T-cell (primary cell): ENCODE data around the gene LRP1. TPM values are rescaled to one million over a fixed set of nuclear protein-coding genes. Genes with fewer than 3 reads are reported as not detected.
A peak's percentile ranks its signal among the peaks of the same experiment; 100 is the strongest.

ENCODE experiments used
- ATAC-seq, 4 experiments: fragments of 200-7000 bp in 3 of 4; fragments of 150-1000 bp in 1 of 4; cut with Tn5 transposase; replicated peaks in 1 of 4; 1 replicate in 3 of 4; 2 replicates in 1 of 4; pipeline ENCODE4 v1.10.0; 2021; ENCODE audit warnings: moderate library complexity in 3 of 4, mild to moderate bottlenecking in 2 of 4, moderate number of reproducible peaks in 1 of 4
- CTCF ChIA-PET, 2 donors: fragments of 300-600 bp; sonication (Branson Sonifier 250); formaldehyde crosslinking; loops; one replicate each; lab custom pipeline; 2022; ENCODE audit warnings: antibody characterized with exemption in 2 of 2; lab: Charles Lee
- POLR2A ChIA-PET, 2 donors: fragments of 300-600 bp; sonication (Branson Sonifier 250); formaldehyde crosslinking; loops; one replicate each; lab custom pipeline; 2022; ENCODE audit warnings: antibody characterized with exemption in 2 of 2; lab: Charles Lee
- DNase-seq, 35 experiments: peaks; one replicate each; pipeline versions ENCODE4 v3.0.0 to v3.0.0-alpha.2; 2013 to 2023
- H3K27ac ChIP-seq: one replicate; pipeline ENCODE4 v1.5.1; 2013; ENCODE audit warnings: low read length
- H3K27me3 ChIP-seq, 2 experiments: replicated peaks in 1 of 2; 1 replicate in 1 of 2; 2 replicates in 1 of 2; pipeline versions ENCODE4 v1.6.1 to v1.7.0; 2013; ENCODE audit warnings: low read length in 1 of 2, mixed read lengths in 1 of 2; ENCODE audit not compliant: control insufficient read depth in 2 of 2, insufficient read depth in 2 of 2; ENCODE audit errors: extremely low read depth in 1 of 2
- H3K36me3 ChIP-seq, 2 donors: 1 replicate in 1 of 2; 2 replicates in 1 of 2; pipeline versions ENCODE4 v1.6.1 to v1.7.0; 2013; ENCODE audit warnings: low read length in 1 of 2; ENCODE audit not compliant: control insufficient read depth in 2 of 2, insufficient read depth in 1 of 2; ENCODE audit errors: extremely low read depth in 1 of 2
- H3K4me1 ChIP-seq, 2 experiments: 1 replicate in 1 of 2; 2 replicates in 1 of 2; pipeline versions ENCODE4 v1.6.1 to v1.7.0; 2013; ENCODE audit warnings: low read length in 2 of 2, mixed read lengths in 1 of 2; ENCODE audit not compliant: insufficient read depth in 2 of 2, control insufficient read depth in 1 of 2; ENCODE audit errors: extremely low read depth in 1 of 2
- H3K4me3 ChIP-seq, 2 donors: 1 replicate in 1 of 2; 2 replicates in 1 of 2; pipeline versions ENCODE4 v1.5.1 to v1.7.0; 2013; ENCODE audit warnings: mild to moderate bottlenecking in 2 of 2, low read length in 1 of 2, moderate library complexity in 1 of 2; ENCODE audit not compliant: control insufficient read depth in 1 of 2; ENCODE audit errors: extremely low read depth in 1 of 2
- H3K9me3 ChIP-seq: 2 replicates; pipeline ENCODE4 v1.7.0; 2013
- H3K27ac Mint-ChIP-seq, 2 donors: one replicate each; pipeline ENCODE4 v1.8.0; 2020 to 2021; ENCODE audit warnings: mild to moderate bottlenecking in 2 of 2, mixed read lengths in 2 of 2
- H3K27me3 Mint-ChIP-seq, 2 donors: one replicate each; pipeline ENCODE4 v1.8.0; 2021 to 2022; ENCODE audit warnings: mixed read lengths in 2 of 2
- H3K36me3 Mint-ChIP-seq: one replicate; pipeline ENCODE4 v1.8.0; 2021; ENCODE audit warnings: mixed read lengths
- H3K4me1 Mint-ChIP-seq, 3 donors: one replicate each; pipeline ENCODE4 v1.8.0; 2020 to 2022; ENCODE audit warnings: mixed read lengths in 3 of 3, mild to moderate bottlenecking in 1 of 3
- H3K4me3 Mint-ChIP-seq, 3 donors: one replicate each; pipeline ENCODE4 v1.8.0; 2020 to 2022; ENCODE audit warnings: mild to moderate bottlenecking in 3 of 3, mixed read lengths in 3 of 3, moderate library complexity in 3 of 3
- H3K9me3 Mint-ChIP-seq, 3 donors: one replicate each; pipeline ENCODE4 v1.8.0; 2020 to 2022; ENCODE audit warnings: mixed read lengths in 3 of 3
- WGBS: methylation state at CpG from one replicate; pipeline ENCODE4 v1.1.5; 2013; ENCODE audit warnings: missing lambda C conversion rate; ENCODE audit not compliant: insufficient coverage; 5-methylcytosine and 5-hydroxymethylcytosine counted together
- total RNA-seq, 35 experiments: library from RNA in 6 of 35; stranded (reverse) in 6 of 35; fragments of 120-200 nt in 1 of 35; gene quantifications; one replicate each; pipeline versions ENCODE4 v1.2.1 to v1.2.4 and lab custom pipeline; 2013 to 2026

LRP1 gene
- total RNA-seq, 5 donors from 2014 or later (not counting 1 experiment from before 2014, with no cell fraction given): 5.9 to 8.1 (median 7.7) TPM

- no peak for ATAC-seq
- Histone ChIP-seq H3K27me3 (peaks cover 2 to 17% of the 10 kb centered on the region in 2 experiments), H3K4me1 (peaks cover 3 to 17% of the 10 kb centered on the region in 2 experiments), H3K4me3 (no peak overlapping the region), H3K36me3 (no peaks in the 10 kb centered on the region), H3K9me3 (no peaks in the 10 kb centered on the region), H3K27ac (no peak overlapping the region)
- POLR2A ChIA-PET: interaction anchor here in 1 of 2 donors (0.6 kb wide), 2 partner anchors 175 to 356 kb away, joined by 3 to 5 read pairs; partner anchors contain the start of gene ARHGAP9
- H3K27ac Mint-ChIP-seq: no peak overlapping the region
- CTCF ChIA-PET: interaction anchor here (0.6 to 2.1 kb wide), 21 partner anchors 11 to 119 kb away, joined by 3 to 26 read pairs (median 4); partner anchors contain the start of genes NEMP1 (in 1 of the 2), SHMT2 (in 1 of the 2), STAT6 (in 1 of the 2) and ZBTB39 (in 1 of the 2)
- WGBS: no CpG with 5 or more reads among the region's 2 CpGs
- no peak overlapping the region for H3K4me3 Mint-ChIP-seq
- H3K27me3 Mint-ChIP-seq: peaks cover 0 to 3% of the 10 kb centered on the region in 2 donors
- no peaks in the 10 kb centered on the region for H3K9me3 Mint-ChIP-seq
- DNase-seq: no peak
- H3K4me1 Mint-ChIP-seq: peaks cover 8 to 14% (median 10%) of the 10 kb centered on the region in 3 donors
- H3K36me3 Mint-ChIP-seq: no peaks in the 10 kb centered on the region
Observed at GRCh38 chr12:57123813-57124212, 4.5 kb upstream of the LRP1 start.

GRCh38 chr12:57124261-57124877, 3.9 kb upstream of the LRP1 start:
- peak overlapping the region in 1 of 2 donors; percentile 3 for H3K27ac Mint-ChIP-seq
- Histone ChIP-seq H3K36me3 (no peaks in the 10 kb centered on the region), H3K4me1 (peaks cover 3 to 22% of the 10 kb centered on the region in 2 experiments), H3K9me3 (no peaks in the 10 kb centered on the region), H3K27ac (no peak overlapping the region), H3K4me3 (no peak overlapping the region), H3K27me3 (peaks cover 2 to 21% of the 10 kb centered on the region in 2 experiments)
- WGBS: 11% methylated on average over 5 of the region's 10 CpGs
- no peak overlapping the region for H3K4me3 Mint-ChIP-seq
- H3K9me3 Mint-ChIP-seq: no peaks in the 10 kb centered on the region
- CTCF ChIA-PET: interaction anchor here (0.5 to 2.1 kb wide), 20 partner anchors 9 to 407 kb away, joined by 3 to 26 read pairs (median 3); partner anchors contain the start of genes NEMP1 (in 1 of the 2), SHMT2 (in 1 of the 2) and STAT6 (in 1 of the 2)
- peaks cover 8 to 14% (median 10%) of the 10 kb centered on the region in 3 donors for H3K4me1 Mint-ChIP-seq
- peak; percentile 37 to 89 (median 64) for DNase-seq
- H3K27me3 Mint-ChIP-seq: peaks cover 0 to 3% of the 10 kb centered on the region in 2 donors
- ATAC-seq: peak; percentile 44 to 59 (median 57)
- POLR2A ChIA-PET: no interaction called here
- no peaks in the 10 kb centered on the region for H3K36me3 Mint-ChIP-seq

- Histone ChIP-seq H3K27me3 (peaks cover 2 to 21% of the 10 kb centered on the region in 2 experiments), H3K27ac (no peak overlapping the region), H3K4me3 (no peak overlapping the region), H3K36me3 (no peaks in the 10 kb centered on the region), H3K9me3 (no peaks in the 10 kb centered on the region), H3K4me1 (peaks cover 3 to 23% of the 10 kb centered on the region in 2 experiments)
- Mint-ChIP-seq H3K4me3 (peak overlapping the region in 2 of 3 donors; percentile 13 to 88), H3K4me1 (peaks cover 8 to 18% (median 15%) of the 10 kb centered on the region in 3 donors), H3K36me3 (no peaks in the 10 kb centered on the region), H3K27me3 (peaks cover 0 to 3% of the 10 kb centered on the region in 2 donors), H3K9me3 (no peaks in the 10 kb centered on the region), H3K27ac (no peak overlapping the region)
- 100% methylated on average over 1 of the region's 11 CpGs for WGBS
- no peak for ATAC-seq
- no peak for DNase-seq
- POLR2A ChIA-PET: no interaction called here
- CTCF ChIA-PET: interaction anchor here in 1 of 2 donors (0.6 to 1.6 kb wide), 5 partner anchors 14 to 117 kb away, joined by 3 to 7 read pairs (median 4); no protein-coding TSS in a partner anchor
Observed at GRCh38 chr12:57126061-57126460, 2.2 kb upstream of the LRP1 start.

- WGBS: 85% methylated on average over 7 of the region's 7 CpGs
- no peaks in the 10 kb centered on the region for H3K36me3 ChIP-seq
- ATAC-seq (no peak), DNase-seq (no peak)
- H3K4me1 ChIP-seq: peaks cover 3 to 23% of the 10 kb centered on the region in 2 experiments
- POLR2A ChIA-PET: interaction anchor here in 1 of 2 donors (0.6 kb wide), 1 partner anchor 13 kb away, joined by 6 read pairs; no protein-coding TSS in a partner anchor
- H3K27me3 ChIP-seq: peaks cover 2 to 21% of the 10 kb centered on the region in 2 experiments
- no peak overlapping the region for H3K27ac ChIP-seq
- Mint-ChIP-seq H3K27me3 (peaks cover 0 to 3% of the 10 kb centered on the region in 2 donors), H3K36me3 (no peaks in the 10 kb centered on the region), H3K9me3 (no peaks in the 10 kb centered on the region), H3K4me3 (peak overlapping the region; percentile 13 to 88 (median 47)), H3K27ac (peak overlapping the region in 1 of 2 donors; percentile 65), H3K4me1 (peaks cover 8 to 18% (median 15%) of the 10 kb centered on the region in 3 donors)
- CTCF ChIA-PET: interaction anchor here in 1 of 2 donors (1.0 to 1.6 kb wide), 2 partner anchors 47 to 56 kb away, joined by 3 to 7 read pairs; no protein-coding TSS in a partner anchor
- no peaks in the 10 kb centered on the region for H3K9me3 ChIP-seq
- H3K4me3 ChIP-seq: no peak overlapping the region
Observed at GRCh38 chr12:57126561-57126960, 1.7 kb upstream of the LRP1 start.

- Mint-ChIP-seq H3K36me3 (no peaks in the 10 kb centered on the region), H3K4me1 (peaks cover 8 to 18% (median 15%) of the 10 kb centered on the region in 3 donors), H3K4me3 (peak overlapping the region; percentile 85 to 89 (median 88)), H3K9me3 (no peaks in the 10 kb centered on the region), H3K27me3 (peaks cover 0 to 3% of the 10 kb centered on the region in 2 donors), H3K27ac (peak overlapping the region in 1 of 2 donors; percentile 11)
- POLR2A ChIA-PET: interaction anchor here in 1 of 2 donors (0.6 kb wide), 1 partner anchor 12 kb away, joined by 6 read pairs; no protein-coding TSS in a partner anchor
- ATAC-seq: peak in 1 of 4 experiments; percentile 35
- peak in 27 of 35 experiments; percentile 12 to 72 (median 36) for DNase-seq
- 21% methylated on average over 18 of the region's 26 CpGs for WGBS
- Histone ChIP-seq H3K4me3 (peak overlapping the region; percentile 91 to 93), H3K27me3 (peaks cover 2 to 22% of the 10 kb centered on the region in 2 experiments), H3K36me3 (no peaks in the 10 kb centered on the region), H3K4me1 (peaks cover 3 to 23% of the 10 kb centered on the region in 2 experiments), H3K9me3 (no peaks in the 10 kb centered on the region), H3K27ac (no peak overlapping the region)
- CTCF ChIA-PET: interaction anchor here (0.7 to 1.6 kb wide), 6 partner anchors 15 to 116 kb away, joined by 3 to 11 read pairs (median 5); partner anchors contain the start of gene STAT6 (in 1 of the 2)
Observed at GRCh38 chr12:57127101-57127725, 1.1 kb upstream of the LRP1 start.
